Naive thymus-derived CD8-positive, alpha-beta T cell (primary cell): ENCODE data around the gene ZNF708. TPM values are rescaled to one million over a fixed set of nuclear protein-coding genes. Genes with fewer than 3 reads are reported as not detected.
"Not testable (repeated sequence)": the region's sequence is repeated elsewhere in the genome, so short reads cannot be mapped to it uniquely, and the experiment has no call there.

Source experiments
- ATAC-seq, 2 donors: fragments of 150-1000 bp; cut with Tn5 transposase in 1 of 2; sonication (Bioruptor Pico), chemical (Tn5 transposase) in 1 of 2; 1 replicate in 1 of 2; 2 replicates in 1 of 2; pipeline ENCODE4 v1.10.0; 2021; ENCODE audit warnings: mild to moderate bottlenecking in 2 of 2, moderate library complexity in 2 of 2
- POLR2A ChIA-PET: fragments of 350-600 bp; sonication (Branson Sonifier 250); formaldehyde crosslinking; loops from one replicate; lab custom pipeline; 2021; ENCODE audit warnings: antibody characterized with exemption; lab: Charles Lee
- DNase-seq, 10 donors: peaks; one replicate each; pipeline versions ENCODE4 v3.0.0 to v3.0.0-alpha.2; 2020 to 2022
- H3K27ac Mint-ChIP-seq, 10 donors: one replicate each; pipeline ENCODE4 v1.8.0; 2020 to 2022; ENCODE audit warnings: mild to moderate bottlenecking in 10 of 10, mixed read lengths in 10 of 10, moderate library complexity in 4 of 10, inconsistent platforms in 1 of 10
- H3K27me3 Mint-ChIP-seq, 5 donors: one replicate each; pipeline ENCODE4 v1.8.0; 2021 to 2022; ENCODE audit warnings: mixed read lengths in 5 of 5
- H3K36me3 Mint-ChIP-seq, 3 donors: one replicate each; pipeline ENCODE4 v1.8.0; 2020 to 2022; ENCODE audit warnings: mixed read lengths in 3 of 3, mild to moderate bottlenecking in 2 of 3, inconsistent platforms in 1 of 3
- H3K4me1 Mint-ChIP-seq, 4 donors: one replicate each; pipeline ENCODE4 v1.8.0; 2021 to 2022; ENCODE audit warnings: mixed read lengths in 4 of 4
- H3K4me3 Mint-ChIP-seq, 10 donors: one replicate each; pipeline ENCODE4 v1.8.0; 2020 to 2022; ENCODE audit warnings: mild to moderate bottlenecking in 10 of 10, mixed read lengths in 10 of 10, moderate library complexity in 6 of 10, inconsistent platforms in 1 of 10
- H3K9me3 Mint-ChIP-seq, 9 donors: one replicate each; pipeline ENCODE4 v1.8.0; 2020 to 2022; ENCODE audit warnings: mixed read lengths in 9 of 9, mild to moderate bottlenecking in 3 of 9, inconsistent platforms in 1 of 9, moderate library complexity in 1 of 9
- polyA plus RNA-seq, 3 donors: library from polyadenylated mRNA; unstranded; fragments of 300-500 nt; fragmentation: Illumina TruSeq; gene quantifications; one replicate each; pipeline ENCODE4 v1.2.3, GENCODE V29; 2021
- total RNA-seq, 8 experiments: library from RNA in 2 of 8; stranded (reverse) in 2 of 8; gene quantifications; one replicate each; pipeline ENCODE4 v1.2.3 and lab custom pipeline; 2021 to 2026

ZNF708 gene
- total and polyA plus RNA-seq, 5 experiments from 2014 or later, result 11.8 to 47.8 (median 15.1) TPM

- Mint-ChIP-seq H3K36me3 (peaks cover 25 to 77% (median 50%) of the 10 kb centered on the region in 3 donors), H3K27ac (peak overlapping the region in 5 of 10 donors; percentile 3 to 73 (median 52)), H3K4me3 (peak overlapping the region in 6 of 10 donors; percentile 10 to 67 (median 38)), H3K27me3 (no peaks in the 10 kb centered on the region), H3K4me1 (peaks cover 34 to 83% (median 75%) of the 10 kb centered on the region in 4 donors), H3K9me3 (peaks cover 0 to 91% (median 7%) of the 10 kb centered on the region in 9 donors)
- DNase-seq (no peak), ATAC-seq (no peak)
- POLR2A ChIA-PET, result no interaction called here
These were observed 8.1 kb downstream of the ZNF708 start for GRCh38 chr19:21321134-21321533.

DNA sequence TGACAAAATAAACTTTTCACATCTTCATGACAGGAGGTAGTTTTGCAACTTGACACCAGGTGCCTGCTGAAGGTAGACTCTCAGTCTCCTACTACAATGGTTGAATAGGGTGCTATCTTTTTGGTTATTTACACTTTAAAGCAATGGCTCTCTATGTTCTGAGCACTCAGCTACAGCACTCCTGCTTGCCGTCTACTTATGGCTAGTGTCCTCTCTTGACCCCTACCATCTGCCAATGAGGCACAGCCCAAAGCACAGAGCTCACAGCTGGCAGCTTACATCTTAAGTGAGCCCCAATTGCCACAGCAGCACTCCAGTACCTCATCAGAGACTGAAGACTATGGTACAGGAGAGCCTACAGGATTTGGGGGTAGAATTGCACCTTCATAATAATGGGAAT lies 11.4 kb downstream of the ZNF708 start:
- H3K27ac Mint-ChIP-seq, result peak overlapping the region in 4 of 10 donors; percentile 37 to 68 (median 48)

GRCh38 chr19:21314676-21315075 lies 14.5 kb downstream of the ZNF708 start:
- peaks cover 0 to 87% (median 0%) of the 10 kb centered on the region in 9 donors for H3K9me3 Mint-ChIP-seq
- H3K4me1 Mint-ChIP-seq, result peaks cover 18 to 72% (median 56%) of the 10 kb centered on the region in 4 donors
- peaks cover 22 to 50% (median 27%) of the 10 kb centered on the region in 3 donors for H3K36me3 Mint-ChIP-seq
- ATAC-seq, result no peak
- no peaks in the 10 kb centered on the region for H3K27me3 Mint-ChIP-seq
- no peak for DNase-seq
- POLR2A ChIA-PET, result interaction anchor here (1.8 kb wide), 1 partner anchor 14 kb away, joined by 4 read pairs; no protein-coding TSS in a partner anchor
- H3K27ac Mint-ChIP-seq, result peak overlapping the region in 4 of 10 donors; percentile 28 to 75 (median 48)
- H3K4me3 Mint-ChIP-seq, result peak overlapping the region in 1 of 10 donors; percentile 36

More for the DNA sequence above, 11.4 kb downstream of the ZNF708 start:
- ATAC-seq (no peak), DNase-seq (no peak)
- Mint-ChIP-seq H3K4me3 (peak overlapping the region in 2 of 10 donors; percentile 13 to 38), H3K9me3 (peaks cover 0 to 89% (median 0%) of the 10 kb centered on the region in 9 donors), H3K4me1 (peaks cover 26 to 80% (median 69%) of the 10 kb centered on the region in 4 donors), H3K27me3 (no peaks in the 10 kb centered on the region), H3K36me3 (peaks cover 18 to 64% (median 38%) of the 10 kb centered on the region in 3 donors)
- POLR2A ChIA-PET, result interaction anchor here (0.7 kb wide), 1 partner anchor 18 kb away, joined by 5 read pairs; no protein-coding TSS in a partner anchor

- H3K4me1 Mint-ChIP-seq, result peaks cover 16 to 65% (median 48%) of the 10 kb centered on the region in 4 donors
- ATAC-seq, DNase-seq, H3K27me3 Mint-ChIP-seq: not testable (repeated sequence)
- peaks cover 23 to 51% (median 29%) of the 10 kb centered on the region in 3 donors for H3K36me3 Mint-ChIP-seq
- POLR2A ChIA-PET, result interaction anchor here (0.7 kb wide), 2 partner anchors 169 to 780 kb away, joined by 4 to 5 read pairs; no protein-coding TSS in a partner anchor
- H3K9me3 Mint-ChIP-seq, result peaks cover 0 to 85% (median 0%) of the 10 kb centered on the region in 9 donors
- peak overlapping the region in 1 of 10 donors; percentile 10 for H3K4me3 Mint-ChIP-seq
- peak overlapping the region in 7 of 10 donors; percentile 24 to 74 (median 33) for H3K27ac Mint-ChIP-seq
These were observed 16.4 kb downstream of the ZNF708 start for GRCh38 chr19:21312807-21313206.

DNA sequence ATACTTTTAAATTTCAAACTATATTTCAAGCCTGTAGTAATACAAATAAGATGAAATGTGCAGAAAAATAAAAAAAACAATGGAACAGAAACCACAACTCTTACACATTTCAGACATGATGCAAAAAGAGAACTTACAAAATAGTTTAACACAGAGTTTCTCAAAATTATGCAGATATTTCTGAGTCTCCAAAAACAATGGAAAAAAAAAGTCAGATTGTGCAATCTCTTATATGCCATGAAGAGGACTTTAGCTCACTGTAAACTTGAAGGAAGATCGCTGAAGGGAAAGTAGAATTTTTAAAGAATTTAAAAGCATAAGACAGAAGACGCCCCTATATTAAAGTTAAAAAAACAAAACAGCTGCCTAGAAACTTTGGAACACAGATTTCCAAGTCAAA lies 20.4 kb downstream of the ZNF708 start:
- Mint-ChIP-seq H3K27ac (peak overlapping the region in 6 of 10 donors; percentile 20 to 84 (median 36)), H3K27me3 (no peaks in the 10 kb centered on the region)

DNA sequence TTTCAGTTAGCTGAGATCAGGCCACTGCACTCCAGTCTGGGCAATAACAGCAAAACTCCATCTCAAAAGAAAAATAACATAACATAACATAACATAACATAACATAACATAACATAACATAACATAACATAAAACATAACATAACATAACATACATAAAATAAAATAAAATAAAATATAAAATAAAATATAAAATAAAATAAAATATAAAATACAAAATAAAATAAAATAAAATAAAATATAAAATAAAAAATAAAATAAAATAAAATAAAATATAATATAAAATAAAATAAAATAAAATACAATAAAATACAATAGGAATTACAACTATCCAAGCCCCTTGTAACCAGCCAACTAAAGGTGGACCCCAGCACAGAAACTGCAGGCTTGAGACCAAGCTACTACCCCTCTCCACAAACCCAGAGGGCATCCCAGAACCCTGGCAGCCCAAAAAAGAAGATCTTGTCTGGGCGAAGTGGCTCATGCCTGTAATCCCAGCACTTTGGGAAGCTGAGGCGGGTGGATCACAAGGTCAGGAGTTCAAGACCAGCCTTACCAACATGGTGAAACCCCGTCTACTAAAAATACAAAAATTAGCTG lies 22.2 kb downstream of the ZNF708 start:
- Mint-ChIP-seq H3K36me3 (peaks cover 26 to 72% (median 57%) of the 10 kb centered on the region in 3 donors), H3K4me1 (peaks cover 6 to 18% (median 9%) of the 10 kb centered on the region in 4 donors), H3K9me3 (peaks cover 0 to 81% (median 8%) of the 10 kb centered on the region in 9 donors)
- H3K27me3 Mint-ChIP-seq, DNase-seq, H3K4me3 Mint-ChIP-seq, ATAC-seq, H3K27ac Mint-ChIP-seq: not testable (repeated sequence)
- POLR2A ChIA-PET, result interaction anchor here (1.4 kb wide), 1 partner anchor 22 kb away, joined by 3 read pairs; the partner anchor contains the start of gene ZNF708

More for the DNA sequence above, 20.4 kb downstream of the ZNF708 start:
- Mint-ChIP-seq H3K36me3 (peaks cover 21 to 69% (median 46%) of the 10 kb centered on the region in 3 donors), H3K4me1 (peaks cover 8 to 34% (median 23%) of the 10 kb centered on the region in 4 donors), H3K9me3 (peaks cover 0 to 85% (median 5%) of the 10 kb centered on the region in 9 donors), H3K4me3 (no peak overlapping the region)
- POLR2A ChIA-PET, result no interaction called here
- no peak for DNase-seq
- ATAC-seq, result no peak

- POLR2A ChIA-PET, H3K4me3 Mint-ChIP-seq, DNase-seq, ATAC-seq, H3K4me1 Mint-ChIP-seq, H3K27ac Mint-ChIP-seq, H3K27me3 Mint-ChIP-seq: not testable (repeated sequence)
- Mint-ChIP-seq H3K36me3 (peaks cover 39 to 78% (median 58%) of the 10 kb centered on the region in 3 donors), H3K9me3 (peaks cover 9 to 93% (median 37%) of the 10 kb centered on the region in 9 donors)
These were observed 35.4 kb downstream of the ZNF708 start for GRCh38 chr19:21293768-21294167.

- H3K27me3 Mint-ChIP-seq, result peaks cover 0 to 7% (median 0%) of the 10 kb centered on the region in 5 donors
- ATAC-seq (no peak), DNase-seq (no peak)
- peaks cover 4 to 77% (median 33%) of the 10 kb centered on the region in 9 donors for H3K9me3 Mint-ChIP-seq
- no peak overlapping the region for H3K27ac Mint-ChIP-seq
- H3K4me3 Mint-ChIP-seq, result no peak overlapping the region
- POLR2A ChIA-PET, result no interaction called here
- no peaks in the 10 kb centered on the region for H3K4me1 Mint-ChIP-seq
- H3K36me3 Mint-ChIP-seq, result peaks cover 3 to 38% (median 13%) of the 10 kb centered on the region in 3 donors
These were observed 59.4 kb downstream of the ZNF708 start for GRCh38 chr19:21269813-21270212.

GRCh38 chr19:21264891-21265290 lies 64.3 kb downstream of the ZNF708 start:
- POLR2A ChIA-PET, result no interaction called here
- Mint-ChIP-seq H3K27ac (no peak overlapping the region), H3K4me1 (no peaks in the 10 kb centered on the region), H3K36me3 (peaks cover 0 to 21% (median 2%) of the 10 kb centered on the region in 3 donors), H3K4me3 (no peak overlapping the region), H3K27me3 (peaks cover 0 to 1% (median 0%) of the 10 kb centered on the region in 5 donors), H3K9me3 (peaks cover 0 to 68% (median 24%) of the 10 kb centered on the region in 9 donors)
- ATAC-seq, result no peak
- no peak for DNase-seq

DNA sequence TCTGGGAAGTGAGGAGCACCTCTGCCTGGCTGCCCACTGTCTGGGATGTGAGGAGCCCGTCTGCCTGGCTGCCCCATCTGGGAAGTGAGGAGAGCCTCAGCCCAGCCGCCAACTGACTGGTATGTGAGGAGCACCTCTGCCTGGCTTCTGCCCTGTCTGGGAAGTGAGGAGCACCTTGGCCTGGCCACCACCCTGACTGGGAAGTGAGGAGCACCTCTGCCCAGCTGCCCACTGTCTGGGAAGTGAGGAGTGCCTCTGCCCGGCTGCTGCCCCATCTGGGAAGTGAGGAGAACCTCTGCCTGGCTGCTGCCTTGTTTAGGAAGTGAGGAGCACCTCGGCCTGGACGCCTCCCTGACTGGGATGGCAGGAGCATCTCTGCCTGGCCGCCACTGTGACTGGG lies 64.8 kb downstream of the ZNF708 start:
- H3K4me1 Mint-ChIP-seq, result no peaks in the 10 kb centered on the region
- POLR2A ChIA-PET, result no interaction called here
- H3K27me3 Mint-ChIP-seq, result peaks cover 0 to 1% (median 0%) of the 10 kb centered on the region in 5 donors
- H3K4me3 Mint-ChIP-seq, result no peak overlapping the region
- H3K9me3 Mint-ChIP-seq, result peaks cover 0 to 64% (median 24%) of the 10 kb centered on the region in 9 donors
- peaks cover 0 to 21% (median 2%) of the 10 kb centered on the region in 3 donors for H3K36me3 Mint-ChIP-seq
- ATAC-seq, result no peak
- DNase-seq, result no peak
- H3K27ac Mint-ChIP-seq, result no peak overlapping the region

DNA sequence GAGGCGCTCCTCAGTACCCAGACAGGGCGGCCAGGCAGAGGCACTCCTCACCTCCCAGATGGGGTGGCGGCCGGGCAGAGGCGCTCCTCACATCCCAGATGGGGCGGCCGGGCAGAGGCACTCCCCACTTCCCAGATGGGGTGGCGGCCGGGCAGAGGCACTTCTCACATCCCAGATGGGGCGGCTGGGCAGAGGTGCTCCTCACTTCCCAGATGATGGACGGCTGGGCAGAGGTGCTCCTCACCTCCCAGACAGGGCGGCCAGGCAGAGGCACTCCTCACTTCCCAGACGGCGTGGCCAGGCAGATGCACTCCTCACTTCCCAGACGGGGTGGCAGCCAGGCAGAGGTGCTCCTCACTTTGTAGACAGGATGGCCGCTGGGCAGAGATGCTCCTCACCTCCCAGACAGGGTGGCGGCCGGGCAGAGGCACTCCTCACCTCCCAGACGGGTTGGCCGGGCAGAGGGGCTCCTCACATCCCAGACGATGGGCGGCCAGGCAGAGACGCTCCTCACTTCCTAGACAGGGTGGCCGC lies 68.3 kb downstream of the ZNF708 start:
- H3K27ac Mint-ChIP-seq, ATAC-seq, DNase-seq, H3K27me3 Mint-ChIP-seq, H3K4me3 Mint-ChIP-seq, H3K4me1 Mint-ChIP-seq, POLR2A ChIA-PET: not testable (repeated sequence)
- H3K36me3 Mint-ChIP-seq, result peaks cover 0 to 22% (median 8%) of the 10 kb centered on the region in 3 donors
- peaks cover 0 to 61% (median 24%) of the 10 kb centered on the region in 9 donors for H3K9me3 Mint-ChIP-seq

- ATAC-seq, result no peak
- Mint-ChIP-seq H3K9me3 (peaks cover 0 to 58% (median 26%) of the 10 kb centered on the region in 9 donors), H3K27ac (no peak overlapping the region), H3K4me3 (no peak overlapping the region), H3K36me3 (peaks cover 0 to 22% (median 8%) of the 10 kb centered on the region in 3 donors), H3K27me3 (peaks cover 0 to 3% (median 0%) of the 10 kb centered on the region in 5 donors), H3K4me1 (no peaks in the 10 kb centered on the region)
- DNase-seq, result no peak
- POLR2A ChIA-PET, result no interaction called here
These were observed 68.9 kb downstream of the ZNF708 start for GRCh38 chr19:21260164-21260847.
